GM12864 (cell line): ENCODE measurements around the gene THAP4.

Source experiments
- DNase-seq: peaks from one replicate; pipeline ENCODE4 v3.0.0-alpha.2; 2011; ENCODE audit warnings: low read depth
- H3K4me3 ChIP-seq: 2 replicates; pipeline ENCODE4 v1.5.1; 2011; ENCODE audit warnings: mild to moderate bottlenecking, low read depth, low read length, control low read depth
- CTCF ChIP-seq: IDR thresholded peaks from 2 replicates; pipeline ENCODE4 v1.5.1; 2011; ENCODE audit warnings: low read depth, mild to moderate bottlenecking, moderate library complexity, low read length, control low read depth, inconsistent platforms; ENCODE audit errors: missing control alignments

THAP4 gene

GRCh38 chr2:241645915-241646645, 9.1 kb upstream of the THAP4 start:
- TF ChIP-seq CTCF: no peak
- H3K4me3 ChIP-seq: no peak overlapping the region

GRCh38 chr2:241645056-241645914, 8.3 kb upstream of the THAP4 start:
- DNase-seq: no peak
- H3K4me3 ChIP-seq: no peak overlapping the region
- no peak for TF ChIP-seq CTCF

More at GRCh38 chr2:241645915-241646645, 9.1 kb upstream of the THAP4 start:
- no peak for DNase-seq

DNA sequence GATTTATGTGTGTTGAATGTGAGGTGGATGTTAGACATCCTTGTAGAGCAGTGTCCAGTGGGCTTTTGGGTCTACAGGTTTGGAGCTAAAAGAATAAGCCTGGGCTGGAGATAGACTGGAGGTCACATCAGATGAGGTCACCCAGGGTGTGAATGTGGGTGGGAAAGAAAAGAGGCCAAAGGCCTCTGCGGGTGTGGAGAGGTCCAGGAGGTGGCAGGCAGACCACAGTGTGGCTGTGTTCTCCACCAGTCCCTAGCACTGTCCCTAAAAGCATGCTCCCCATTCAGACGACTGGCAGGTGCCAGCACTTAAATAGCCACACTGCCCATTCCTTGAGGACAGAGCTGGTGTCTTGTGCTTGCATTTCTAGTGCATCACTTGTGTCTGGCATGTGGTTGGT, 4.7 kb upstream of the THAP4 start:
- no peak overlapping the region for H3K4me3 ChIP-seq
- TF ChIP-seq CTCF: no peak
- DNase-seq: no peak

GRCh38 chr2:241640165-241640795, 3.3 kb upstream of the THAP4 start:
- no peak overlapping the region for H3K4me3 ChIP-seq
- no peak for DNase-seq
- no peak for TF ChIP-seq CTCF

GRCh38 chr2:241639385-241639784, 2.4 kb upstream of the THAP4 start:
- DNase-seq: no peak
- no peak overlapping the region for H3K4me3 ChIP-seq
- TF ChIP-seq CTCF: no peak

DNA sequence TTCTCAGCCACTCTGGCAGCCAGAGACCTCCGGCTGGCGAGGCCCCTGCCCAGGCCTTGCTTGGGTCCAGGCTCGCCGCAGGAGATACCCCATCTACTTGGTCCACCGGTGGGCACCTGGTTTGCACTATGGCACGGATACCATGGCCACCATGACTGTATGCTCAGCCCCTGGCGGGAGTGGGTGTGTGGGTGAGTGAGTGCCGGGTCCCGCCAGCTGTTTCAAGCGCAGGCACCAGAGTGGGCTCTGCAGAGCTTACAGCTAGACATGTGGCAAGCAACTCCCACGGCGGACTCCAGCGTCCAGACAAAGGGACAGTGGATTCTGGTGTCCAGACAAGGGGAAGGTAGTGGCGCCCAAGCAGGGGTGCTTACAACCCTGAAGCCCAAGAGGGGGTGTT, 2.0 kb upstream of the THAP4 start:
- no peak for DNase-seq
- H3K4me3 ChIP-seq: no peak overlapping the region; the same call in 1 of the 2 replicates
- no peak for TF ChIP-seq CTCF
